Measurements from ENCODE around the gene CHCHD3. TPM values are rescaled to one million over a fixed set of nuclear protein-coding genes. Genes with fewer than 3 reads are reported as not detected.

CHCHD3 gene
- total RNA-seq, 4 donors from 2014 or later, result 33.9 to 37.2 (median 35.8) TPM

DNA sequence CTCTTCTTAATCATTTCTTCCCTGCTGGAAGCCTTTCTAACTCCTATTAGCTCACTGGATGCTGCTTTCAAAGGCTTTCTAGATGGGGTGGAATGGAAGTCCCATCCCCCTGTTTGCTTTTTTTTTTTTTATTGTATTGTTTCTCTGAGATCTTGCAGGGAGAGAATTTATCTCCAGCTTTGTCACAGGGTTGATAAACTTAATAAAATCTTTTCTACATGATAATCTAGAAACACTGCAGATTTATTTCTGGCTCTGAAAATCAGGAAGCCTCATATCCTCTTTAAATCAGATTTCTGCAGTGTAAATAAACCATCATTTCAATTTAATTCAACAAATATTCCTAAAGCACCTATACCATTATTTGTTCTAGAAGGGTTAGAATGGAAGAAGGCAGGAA is 37.2 kb upstream of the CHCHD3 start:
- Histone ChIP-seq H3K9me3 (no peaks in the 10 kb centered on the region), H3K27ac (no peak overlapping the region), H3K27me3 (peaks cover 5% of the 10 kb centered on the region), H3K36me3 (no peaks in the 10 kb centered on the region), H3K4me3 (no peak overlapping the region), H3K4me1 (no peaks in the 10 kb centered on the region)
- DNase-seq (ENCODE audit: low spot score in 2 of 2), result no peak
- TF ChIP-seq EP300 (IDR thresholded peaks at IDR 0.05), result no peak
- TF ChIP-seq POLR2AphosphoS5 (IDR thresholded peaks at IDR 0.05), result no peak
- TF ChIP-seq, protein P1, sequence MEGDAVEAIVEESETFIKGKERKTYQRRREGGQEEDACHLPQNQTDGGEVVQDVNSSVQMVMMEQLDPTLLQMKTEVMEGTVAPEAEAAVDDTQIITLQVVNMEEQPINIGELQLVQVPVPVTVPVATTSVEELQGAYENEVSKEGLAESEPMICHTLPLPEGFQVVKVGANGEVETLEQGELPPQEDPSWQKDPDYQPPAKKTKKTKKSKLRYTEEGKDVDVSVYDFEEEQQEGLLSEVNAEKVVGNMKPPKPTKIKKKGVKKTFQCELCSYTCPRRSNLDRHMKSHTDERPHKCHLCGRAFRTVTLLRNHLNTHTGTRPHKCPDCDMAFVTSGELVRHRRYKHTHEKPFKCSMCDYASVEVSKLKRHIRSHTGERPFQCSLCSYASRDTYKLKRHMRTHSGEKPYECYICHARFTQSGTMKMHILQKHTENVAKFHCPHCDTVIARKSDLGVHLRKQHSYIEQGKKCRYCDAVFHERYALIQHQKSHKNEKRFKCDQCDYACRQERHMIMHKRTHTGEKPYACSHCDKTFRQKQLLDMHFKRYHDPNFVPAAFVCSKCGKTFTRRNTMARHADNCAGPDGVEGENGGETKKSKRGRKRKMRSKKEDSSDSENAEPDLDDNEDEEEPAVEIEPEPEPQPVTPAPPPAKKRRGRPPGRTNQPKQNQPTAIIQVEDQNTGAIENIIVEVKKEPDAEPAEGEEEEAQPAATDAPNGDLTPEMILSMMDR (IDR thresholded peaks at IDR 0.05), result no peak
- no peak for TF ChIP-seq POLR2A (IDR thresholded peaks at IDR 0.05)

DNA sequence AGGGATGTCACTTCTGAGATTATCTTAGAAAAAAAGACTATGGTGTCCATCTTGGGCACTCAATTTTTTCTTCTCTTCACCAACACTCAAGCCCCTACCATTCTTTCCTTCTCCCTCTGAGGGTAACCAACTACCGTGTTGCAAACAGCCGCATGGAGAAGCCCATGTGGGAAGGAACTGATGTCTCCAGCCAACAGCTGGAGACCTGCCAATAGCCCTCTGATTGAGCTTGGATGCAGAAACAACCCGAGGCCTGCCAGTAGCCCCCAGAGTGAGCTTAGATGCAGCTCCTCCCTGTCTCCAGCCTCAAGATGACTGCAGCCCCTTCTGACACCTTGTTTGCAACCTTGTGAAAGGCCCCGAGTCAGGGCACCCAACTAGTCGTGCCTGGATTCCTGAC is 36.4 kb upstream of the CHCHD3 start:
- no peaks in the 10 kb centered on the region for H3K36me3 ChIP-seq
- H3K4me3 ChIP-seq, result no peak overlapping the region
- H3K4me1 ChIP-seq, result no peaks in the 10 kb centered on the region
- no peak overlapping the region for H3K27ac ChIP-seq
- no peak for DNase-seq (ENCODE audit: low spot score in 2 of 2)
- H3K27me3 ChIP-seq, result peaks cover 5% of the 10 kb centered on the region
- WGBS, result 55% methylated on average over 5 of the region's 5 CpGs
- TF ChIP-seq POLR2AphosphoS5 (IDR thresholded peaks at IDR 0.05) (no peak), POLR2A (IDR thresholded peaks at IDR 0.05) (no peak), EP300 (IDR thresholded peaks at IDR 0.05) (no peak)
- TF ChIP-seq, protein P1 (IDR thresholded peaks at IDR 0.05), result no peak
- H3K9me3 ChIP-seq, result no peaks in the 10 kb centered on the region

DNA sequence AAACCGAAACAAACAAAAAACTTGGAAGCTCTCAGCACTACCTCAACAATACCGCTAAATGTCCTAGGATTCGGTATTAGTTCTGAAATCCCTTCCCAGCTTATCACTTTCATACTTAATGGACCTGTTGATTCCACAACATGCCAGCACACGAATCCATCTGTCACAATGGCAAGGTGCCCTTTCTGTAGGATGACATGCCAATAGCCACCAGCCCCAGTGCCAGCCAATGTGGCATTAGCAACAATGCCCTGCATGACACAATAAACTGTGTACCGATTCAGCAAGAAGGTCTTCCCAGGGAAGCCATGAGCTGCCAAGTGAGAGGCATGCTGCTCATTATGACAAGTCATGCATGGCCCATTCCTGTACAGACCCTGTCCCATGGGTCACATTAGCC is 35.6 kb upstream of the CHCHD3 start:
- Histone ChIP-seq H3K4me3 (no peak overlapping the region), H3K27me3 (peaks cover 5% of the 10 kb centered on the region), H3K9me3 (no peaks in the 10 kb centered on the region), H3K36me3 (no peaks in the 10 kb centered on the region), H3K27ac (no peak overlapping the region), H3K4me1 (no peaks in the 10 kb centered on the region)
- DNase-seq (ENCODE audit: low spot score in 2 of 2), result no peak
- 74% methylated on average over 5 of the region's 5 CpGs for WGBS
- TF ChIP-seq POLR2AphosphoS5 (IDR thresholded peaks at IDR 0.05) (no peak), POLR2A (IDR thresholded peaks at IDR 0.05) (no peak), EP300 (IDR thresholded peaks at IDR 0.05) (no peak)
- TF ChIP-seq, protein P1 (IDR thresholded peaks at IDR 0.05), result no peak

DNA sequence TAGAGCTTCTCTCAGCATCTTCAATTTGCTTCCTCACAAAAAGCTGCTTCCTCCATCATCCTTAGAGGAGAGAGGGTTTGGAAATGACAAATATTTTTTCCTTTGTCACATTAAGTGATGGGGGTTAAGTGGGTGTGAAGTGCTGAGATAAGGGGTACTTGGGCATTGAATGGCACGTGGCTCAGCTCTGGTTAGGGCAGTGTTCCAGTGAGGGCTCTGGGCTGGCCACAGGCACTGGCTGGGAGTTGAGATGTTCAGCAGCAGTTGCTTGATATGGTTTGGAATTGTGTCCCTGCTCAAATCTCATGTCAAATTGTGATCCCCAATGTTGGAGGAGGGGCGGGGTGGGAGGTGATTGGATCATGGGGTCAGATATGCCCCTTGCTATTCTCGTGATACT is 33.7 kb upstream of the CHCHD3 start:
- H3K36me3 ChIP-seq, result no peaks in the 10 kb centered on the region
- H3K27ac ChIP-seq, result no peak overlapping the region
- peaks cover 5% of the 10 kb centered on the region for H3K27me3 ChIP-seq
- no peak for TF ChIP-seq POLR2AphosphoS5 (IDR thresholded peaks at IDR 0.05)
- TF ChIP-seq EP300 (IDR thresholded peaks at IDR 0.05), result no peak
- TF ChIP-seq POLR2A (IDR thresholded peaks at IDR 0.05), result no peak
- TF ChIP-seq, protein P1 (IDR thresholded peaks at IDR 0.05), result no peak
- H3K4me1 ChIP-seq, result no peaks in the 10 kb centered on the region
- no peak overlapping the region for H3K4me3 ChIP-seq
- no peaks in the 10 kb centered on the region for H3K9me3 ChIP-seq
- WGBS, result 65% methylated on average over 3 of the region's 3 CpGs
- no peak for DNase-seq (ENCODE audit: low spot score in 2 of 2)

DNA sequence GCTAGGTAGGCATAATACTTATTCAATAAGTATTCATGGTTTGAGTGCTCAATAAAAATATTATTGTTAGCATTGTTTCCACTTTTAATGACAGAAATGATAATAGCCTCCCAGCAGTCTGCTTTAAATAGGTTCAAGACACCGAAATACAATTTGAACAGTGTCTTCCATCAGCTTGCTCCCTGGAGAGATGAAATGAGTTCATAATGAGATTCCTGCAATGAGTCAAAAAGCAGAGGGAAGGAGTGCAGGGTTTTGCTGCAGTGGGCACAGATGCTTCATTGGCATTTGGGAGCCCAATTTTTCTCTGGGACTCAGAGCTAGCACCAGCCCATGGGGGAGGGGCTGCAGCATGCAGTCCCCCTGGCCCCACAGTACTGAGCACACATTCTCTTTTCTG is 32.6 kb upstream of the CHCHD3 start:
- no peak for DNase-seq (ENCODE audit: low spot score in 2 of 2)
- Histone ChIP-seq H3K27me3 (peaks cover 5% of the 10 kb centered on the region), H3K27ac (no peak overlapping the region), H3K36me3 (no peaks in the 10 kb centered on the region), H3K9me3 (peaks cover 4% of the 10 kb centered on the region), H3K4me1 (no peaks in the 10 kb centered on the region), H3K4me3 (no peak overlapping the region)
- TF ChIP-seq POLR2A (IDR thresholded peaks at IDR 0.05), result no peak
- TF ChIP-seq, protein P1 (IDR thresholded peaks at IDR 0.05), result no peak
- TF ChIP-seq POLR2AphosphoS5 (IDR thresholded peaks at IDR 0.05), result no peak
- TF ChIP-seq EP300 (IDR thresholded peaks at IDR 0.05), result no peak
- WGBS, result 73% methylated on average over 1 of the region's 1 CpG
